Stimulated activated CD8-positive, alpha-beta memory T cell treated with anti-CD3 and anti-CD28 coated beads, Interleukin-15, amount 100 ng/mL, for 1 hour (primary cell): ENCODE measurements around the gene ST6GAL1.
"Not testable (repeated sequence)": the region's sequence is repeated elsewhere in the genome, so short reads cannot be mapped to it uniquely, and the experiment has no call there.

ENCODE experiments used
- DNase-seq: peaks from one replicate; pipeline ENCODE4 v3.0.0-alpha.2; 2020; ENCODE audit warnings: low read depth

The ST6GAL1 gene

GRCh38 chr3:186967686-186968085, 37.4 kb downstream of the ST6GAL1 start:
- DNase-seq, result no peak

DNA sequence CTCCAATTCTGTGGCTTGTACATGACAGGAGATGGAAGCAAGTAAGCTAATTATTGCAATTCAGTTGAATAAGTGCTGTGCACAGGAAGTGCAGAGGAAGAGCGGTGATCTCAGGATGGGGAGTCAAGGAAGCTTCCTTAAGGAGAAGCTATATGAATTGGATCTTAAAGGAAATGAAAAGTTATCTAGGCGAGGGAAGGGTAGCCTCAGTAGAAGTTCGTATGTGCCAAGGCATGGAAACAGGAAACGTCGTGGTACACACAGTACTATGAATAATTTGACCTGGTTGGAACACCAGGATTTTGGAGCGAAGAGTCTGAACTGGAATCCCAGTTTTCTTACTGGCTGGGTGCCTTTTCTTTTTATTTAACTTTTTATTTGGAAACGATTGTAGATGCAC, 39.3 kb downstream of the ST6GAL1 start:
- no peak for DNase-seq

GRCh38 chr3:186971106-186971505, 40.8 kb downstream of the ST6GAL1 start:
- DNase-seq, result not testable (repeated sequence)

DNA sequence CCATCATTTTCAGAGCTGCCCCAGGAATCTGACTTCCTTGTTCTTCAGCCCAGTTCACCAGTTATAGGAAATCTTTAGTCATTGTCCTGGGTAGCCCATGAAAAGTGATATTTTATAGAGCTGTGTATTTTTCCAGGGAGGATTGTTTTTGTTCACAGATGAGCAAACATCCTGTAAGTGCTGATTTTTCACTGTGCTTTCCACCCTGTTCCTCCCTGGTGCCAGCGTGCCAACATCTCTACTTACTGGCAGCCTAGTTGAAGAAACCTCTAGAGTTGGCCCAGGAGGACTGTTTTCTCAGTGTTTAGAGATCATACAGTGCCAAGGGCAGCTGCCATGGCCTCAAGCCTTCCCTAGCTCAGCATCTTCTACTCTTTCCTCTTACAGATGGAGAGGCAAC, 41.3 kb downstream of the ST6GAL1 start:
- DNase-seq, result no peak

GRCh38 chr3:186973702-186974101, 43.4 kb downstream of the ST6GAL1 start:
- no peak for DNase-seq

DNA sequence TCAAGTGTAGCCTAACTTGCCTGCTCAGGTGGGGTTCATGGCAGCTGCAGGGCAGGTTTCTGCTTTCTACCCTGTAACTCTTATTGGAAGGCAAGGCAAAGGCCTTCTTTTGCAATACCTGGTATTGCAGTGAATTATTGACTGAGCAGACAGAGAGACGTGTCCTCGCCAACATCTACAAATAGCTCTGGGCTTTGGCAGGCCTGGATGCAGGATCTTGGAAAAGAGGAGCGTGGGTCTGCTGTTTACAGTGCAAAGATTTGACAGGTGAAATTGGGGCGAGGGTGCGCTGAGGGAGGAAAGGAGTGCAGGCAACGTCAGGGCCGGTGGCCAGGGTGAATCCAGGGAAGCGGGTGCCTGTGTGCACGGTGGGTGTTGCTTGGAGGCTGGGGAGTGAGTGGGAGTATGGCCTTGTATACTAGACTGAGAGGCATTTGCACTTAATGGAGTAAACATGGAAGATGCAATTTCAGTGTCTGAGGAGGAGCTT, 44.5 kb downstream of the ST6GAL1 start:
- no peak for DNase-seq

- DNase-seq, result no peak
Observed at GRCh38 chr3:186975726-186976125, 45.4 kb downstream of the ST6GAL1 start.

GRCh38 chr3:186976837-186977750, 46.8 kb downstream of the ST6GAL1 start:
- DNase-seq, result no peak

- DNase-seq, result no peak
Observed at GRCh38 chr3:186978712-186979111, 48.4 kb downstream of the ST6GAL1 start.

DNA sequence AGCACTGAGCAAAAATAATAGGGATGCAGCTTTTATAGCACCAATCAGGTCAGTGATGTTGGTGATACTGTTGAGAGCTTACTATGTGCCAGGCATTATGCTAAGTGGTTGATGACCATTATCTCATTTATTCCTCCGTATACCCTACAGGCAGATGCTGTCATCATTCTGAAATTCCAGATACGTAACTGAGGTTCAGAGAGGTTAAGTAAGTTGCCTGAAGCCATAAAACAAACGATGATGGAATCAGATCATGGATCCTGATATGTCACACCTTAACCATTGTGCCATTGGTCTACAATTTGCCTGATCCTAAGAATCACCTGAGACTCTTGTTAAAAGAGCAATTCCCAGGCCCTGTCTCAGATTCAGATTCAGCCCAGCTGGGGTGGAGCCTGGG, 49.5 kb downstream of the ST6GAL1 start:
- DNase-seq, result no peak

- DNase-seq, result no peak
Observed at GRCh38 chr3:186980989-186981388, 50.7 kb downstream of the ST6GAL1 start.

DNA sequence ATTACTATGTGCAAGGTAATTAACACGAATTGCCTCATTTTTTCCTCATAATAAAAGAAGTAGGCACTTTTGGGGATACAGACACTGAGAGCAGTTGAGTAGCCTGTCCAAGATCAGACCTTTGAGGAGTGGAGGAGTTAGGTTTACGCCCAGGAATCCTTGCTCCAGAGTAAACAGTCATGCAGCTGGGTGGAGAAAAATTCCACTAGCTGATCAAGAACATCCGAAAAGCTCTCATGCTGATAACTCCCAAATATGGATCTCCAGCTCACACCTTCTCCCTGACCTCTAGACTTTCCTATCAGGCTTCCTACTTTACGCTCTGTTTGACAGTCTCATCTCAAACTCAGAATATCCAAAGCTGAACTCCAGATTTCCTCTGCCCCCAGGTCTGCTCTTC, 53.3 kb downstream of the ST6GAL1 start:
- DNase-seq, result no peak

GRCh38 chr3:186984064-186984463, 53.7 kb downstream of the ST6GAL1 start:
- no peak for DNase-seq

DNA sequence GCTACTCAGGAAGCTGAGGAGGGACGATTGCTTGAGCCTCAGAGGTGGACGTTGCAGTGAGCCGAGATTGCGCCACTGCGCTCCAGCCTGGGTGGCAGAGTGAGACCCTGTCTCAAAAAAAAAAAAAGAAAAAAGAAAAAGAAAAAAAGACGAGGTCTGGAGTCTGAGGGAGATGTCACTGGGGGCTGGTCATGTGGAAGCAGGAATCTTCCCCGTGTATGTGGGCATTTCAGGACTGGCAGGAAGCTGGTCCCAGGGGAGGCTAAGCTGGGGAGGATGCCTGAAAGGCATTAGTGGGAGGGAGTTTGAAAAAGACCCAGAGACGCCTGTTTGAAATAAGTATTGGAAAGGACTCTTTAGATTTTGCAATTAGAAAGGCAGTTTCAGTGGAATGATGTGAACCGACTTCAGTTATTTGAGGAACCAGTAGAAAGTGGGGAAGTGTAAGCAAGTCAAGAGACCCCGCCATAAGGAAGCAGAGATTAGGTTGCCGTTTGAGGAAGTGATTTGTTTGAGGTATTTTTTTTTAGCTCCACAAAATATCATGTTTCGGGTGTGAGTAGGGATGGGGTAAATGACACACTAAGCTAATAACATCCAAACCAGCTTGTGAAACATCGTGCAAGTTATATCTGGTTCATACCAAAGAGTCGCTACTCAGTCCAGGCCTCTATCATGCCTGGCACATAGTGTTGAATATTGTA, 55.5 kb downstream of the ST6GAL1 start:
- no peak for DNase-seq

DNA sequence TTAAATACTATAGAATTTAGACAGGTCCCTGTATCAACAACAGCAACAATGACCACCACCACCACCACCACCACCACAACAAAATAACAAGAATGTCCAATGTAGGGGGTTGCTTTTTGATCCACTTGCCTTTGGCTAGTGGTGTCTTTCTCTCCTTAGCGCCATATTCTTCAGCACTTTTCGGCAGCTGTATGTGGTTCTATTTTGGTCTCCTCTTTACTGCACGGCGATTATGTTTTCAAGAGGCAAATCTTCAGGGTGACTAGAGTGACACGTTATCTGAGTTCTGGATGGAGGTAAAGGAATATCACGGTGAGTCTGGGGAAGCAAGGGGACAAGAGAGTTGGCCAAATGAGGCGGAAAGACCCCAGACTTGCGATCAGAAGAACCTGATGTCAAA, 56.1 kb downstream of the ST6GAL1 start:
- DNase-seq, result no peak

DNA sequence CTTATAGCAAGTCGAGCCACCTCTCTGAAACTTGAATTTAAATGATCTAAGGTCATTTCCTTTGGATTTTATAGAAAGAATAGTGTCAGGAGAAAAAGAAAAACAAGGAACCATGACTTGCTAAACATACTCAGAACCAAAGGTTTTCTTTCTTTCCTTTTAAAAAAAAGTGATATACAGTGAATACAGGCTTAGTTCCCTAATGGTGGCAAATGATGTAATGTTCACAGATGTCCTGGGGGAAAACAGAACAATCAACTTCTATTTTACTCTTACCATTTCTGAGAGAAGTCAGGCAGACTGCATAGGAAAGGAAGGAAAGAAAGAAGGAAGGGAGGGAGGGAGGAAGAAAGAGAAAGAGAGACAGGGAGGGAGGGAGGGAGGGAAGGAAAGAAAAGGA, 56.5 kb downstream of the ST6GAL1 start:
- no peak for DNase-seq

DNA sequence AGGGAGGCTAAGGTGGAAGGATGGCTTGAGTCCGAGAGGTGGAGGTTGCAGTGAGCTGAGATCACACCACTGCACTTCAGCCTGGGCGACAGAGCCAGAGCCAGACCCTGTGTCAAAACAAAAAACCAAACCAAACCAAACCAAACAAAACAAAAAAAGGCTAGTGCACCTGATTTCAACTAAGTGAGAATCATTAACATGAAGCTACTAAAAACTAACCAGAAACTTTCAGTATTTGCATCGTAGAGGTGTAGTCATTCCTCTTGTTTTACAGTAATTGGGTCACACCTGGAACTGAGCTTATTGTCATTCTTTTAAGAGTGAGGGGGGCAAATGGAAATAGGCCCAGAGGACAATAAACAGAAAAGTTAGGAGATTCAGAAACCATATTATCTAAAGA, 58.5 kb downstream of the ST6GAL1 start:
- DNase-seq, result no peak

GRCh38 chr3:186989429-186989828, 59.1 kb downstream of the ST6GAL1 start:
- DNase-seq, result no peak

GRCh38 chr3:186990277-186990676, 60.0 kb downstream of the ST6GAL1 start:
- DNase-seq, result no peak

DNA sequence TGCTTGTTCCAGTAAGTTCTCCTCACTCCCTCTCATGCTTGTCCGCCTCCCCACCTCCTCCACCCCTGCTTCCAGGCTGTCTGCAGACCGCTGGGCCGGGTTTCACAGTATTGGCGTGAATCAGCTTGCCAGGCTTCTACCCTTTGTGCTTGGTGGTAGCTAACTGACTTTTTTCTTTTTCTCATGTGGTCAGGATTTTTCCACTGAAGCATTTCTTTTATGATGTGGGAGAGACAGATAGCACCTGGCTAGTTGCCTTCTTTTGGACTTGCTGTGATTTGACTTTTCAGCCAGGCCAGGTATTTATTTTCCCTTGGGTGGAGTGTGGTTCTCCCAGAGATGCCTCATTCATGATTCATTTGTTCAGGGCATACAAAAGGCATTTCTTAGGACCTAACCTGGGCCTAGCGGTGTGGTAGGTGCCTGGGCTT, 60.6 kb downstream of the ST6GAL1 start:
- DNase-seq, result no peak

DNA sequence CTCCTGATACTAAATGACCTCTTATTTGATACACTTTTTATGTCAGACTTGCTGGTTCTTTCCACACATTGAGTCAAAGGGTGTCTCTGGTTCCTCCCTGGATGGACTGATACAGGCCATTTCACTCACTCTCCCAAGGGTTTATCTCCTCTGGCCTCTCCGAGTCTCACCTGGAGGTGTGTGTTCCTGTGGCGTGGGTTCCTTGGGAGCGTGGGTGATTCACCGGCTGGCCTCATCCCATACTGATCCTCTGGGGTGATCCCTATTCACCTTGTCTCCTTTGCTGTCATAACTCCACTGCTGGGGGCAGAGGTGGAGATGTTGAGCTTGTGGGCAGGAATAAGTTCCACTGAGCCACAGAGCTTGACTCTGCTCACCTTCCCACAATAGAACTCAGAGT, 61.1 kb downstream of the ST6GAL1 start:
- DNase-seq, result no peak

DNA sequence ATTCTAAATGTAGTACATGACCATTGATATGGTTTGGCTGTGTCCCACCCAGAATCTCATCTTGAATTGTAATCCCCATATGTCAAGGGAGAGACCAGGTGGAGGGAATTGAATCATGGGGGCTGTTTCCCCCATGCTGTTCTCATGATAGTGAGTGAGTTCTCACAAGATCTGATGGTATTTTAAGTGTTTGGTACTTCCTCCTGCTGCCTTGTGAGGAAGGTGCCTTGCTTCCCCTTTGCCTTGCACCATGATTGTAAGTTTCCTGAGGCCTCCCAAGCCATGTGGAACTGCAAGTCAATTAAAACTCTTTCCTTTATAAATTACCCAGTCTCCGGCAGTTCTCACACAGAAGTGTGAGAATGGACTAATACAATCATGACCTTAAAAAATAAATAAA, 61.8 kb downstream of the ST6GAL1 start:
- not testable (repeated sequence) for DNase-seq

GRCh38 chr3:186993210-186993782, 63.0 kb downstream of the ST6GAL1 start:
- DNase-seq, result no peak
